Activated T-helper 1 cell treated with anti-CD3 and anti-CD28 coated beads, Interleukin-12 subunit alpha, Interleukin-12 subunit beta, Interleukin-2, Interleukin-4 antibody, amounts not matched to agents 30 ng/mL and 10 ng/mL and 1 ng/mL, durations not matched to agents 14 hours and 24 hours and 36 hours (primary cell): ENCODE measurements around the gene CAND2. TPM values are rescaled to one million over a fixed set of nuclear protein-coding genes. Genes with fewer than 3 reads are reported as not detected.
"Not testable (repeated sequence)": the region's sequence is repeated elsewhere in the genome, so short reads cannot be mapped to it uniquely, and the experiment has no call there.

ENCODE experiments used
- DNase-seq: peaks from one replicate; pipeline ENCODE4 v3.0.0; 2021; ENCODE audit warnings: low spot score
- H3K27ac Mint-ChIP-seq: one replicate; pipeline ENCODE4 v1.8.0; 2021; ENCODE audit warnings: mild to moderate bottlenecking, mixed read lengths
- H3K27me3 Mint-ChIP-seq: one replicate; pipeline ENCODE4 v1.8.0; 2022; ENCODE audit warnings: mild to moderate bottlenecking, moderate library complexity, mixed read lengths; ENCODE audit not compliant: insufficient read depth
- H3K36me3 Mint-ChIP-seq: one replicate; pipeline ENCODE4 v1.8.0; 2021; ENCODE audit warnings: low read depth, mixed read lengths
- H3K4me1 Mint-ChIP-seq: one replicate; pipeline ENCODE4 v1.8.0; 2021; ENCODE audit warnings: low read depth, mixed read lengths
- H3K4me3 Mint-ChIP-seq: one replicate; pipeline ENCODE4 v1.8.0; 2021; ENCODE audit warnings: mild to moderate bottlenecking, moderate library complexity, mixed read lengths
- H3K9me3 Mint-ChIP-seq: one replicate; pipeline ENCODE4 v1.8.0; 2021; ENCODE audit warnings: mixed read lengths
- intact Hi-C: fragments of 100-400 bp; cut with micrococcal nuclease; formaldehyde crosslinking; loops from one replicate; pipeline ENCODE4 v1.15.1; 2024
- total RNA-seq: library from RNA; stranded (reverse); gene quantifications from 2 replicates; pipeline ENCODE4 v1.2.3, GENCODE V29; 2022

The CAND2 gene
- total RNA-seq, 1 donor from 2014 or later = 0.29 TPM

- intact Hi-C loops = loop anchor here (10.0 kb wide), 1 partner anchor 1026 kb away; no protein-coding TSS in a partner anchor
- Mint-ChIP-seq H3K9me3 (peaks cover 6% of the 10 kb centered on the region), H3K27me3 (peaks cover 30% of the 10 kb centered on the region), H3K4me3 (no peak overlapping the region), H3K36me3 (no peaks in the 10 kb centered on the region), H3K27ac (no peak overlapping the region), H3K4me1 (peaks cover 17% of the 10 kb centered on the region)
- DNase-seq = peak; percentile 7
Observed at GRCh38 chr3:12869035-12869621, 72.6 kb downstream of the CAND2 start.

GRCh38 chr3:12870942-12871341 lies 74.5 kb downstream of the CAND2 start:
- Mint-ChIP-seq H3K4me1 (peaks cover 17% of the 10 kb centered on the region), H3K4me3 (no peak overlapping the region), H3K27ac (peak overlapping the region; percentile 25), H3K36me3 (no peaks in the 10 kb centered on the region), H3K27me3 (peaks cover 42% of the 10 kb centered on the region), H3K9me3 (no peaks in the 10 kb centered on the region)
- intact Hi-C loops = no loop called here
- no peak for DNase-seq

DNA sequence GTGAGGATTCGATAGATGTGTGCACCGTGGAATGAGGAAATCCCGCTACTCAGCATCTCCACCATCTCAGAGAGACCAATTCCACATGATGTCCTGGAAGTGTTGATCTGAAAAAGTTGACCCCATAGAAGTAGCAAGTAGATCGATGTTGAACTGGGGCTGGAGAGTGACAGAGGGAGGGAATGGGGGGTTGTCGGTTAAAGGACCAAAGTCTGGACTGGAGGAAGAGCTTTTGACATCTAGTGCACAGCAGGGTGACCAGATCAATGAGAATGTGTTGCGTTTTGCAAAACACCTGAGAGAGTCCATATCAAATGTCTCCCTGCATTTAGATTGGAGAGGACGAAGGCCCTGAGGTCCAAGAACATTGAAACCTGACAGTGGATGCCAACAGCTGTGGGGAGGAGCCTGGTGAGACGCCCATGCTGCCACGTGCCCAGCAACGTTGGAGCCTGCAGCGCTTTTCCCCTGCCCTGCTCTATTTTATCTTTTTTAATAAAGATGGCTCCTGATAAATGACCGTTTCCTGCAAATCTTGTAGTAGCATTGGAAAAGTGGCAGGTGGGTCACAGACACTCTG lies 75.0 kb downstream of the CAND2 start:
- peaks cover 42% of the 10 kb centered on the region for H3K27me3 Mint-ChIP-seq
- H3K36me3 Mint-ChIP-seq = no peaks in the 10 kb centered on the region
- no peak overlapping the region for H3K27ac Mint-ChIP-seq
- no peak for DNase-seq
- no peaks in the 10 kb centered on the region for H3K9me3 Mint-ChIP-seq
- intact Hi-C loops = no loop called here
- H3K4me3 Mint-ChIP-seq = no peak overlapping the region
- peaks cover 17% of the 10 kb centered on the region for H3K4me1 Mint-ChIP-seq

DNA sequence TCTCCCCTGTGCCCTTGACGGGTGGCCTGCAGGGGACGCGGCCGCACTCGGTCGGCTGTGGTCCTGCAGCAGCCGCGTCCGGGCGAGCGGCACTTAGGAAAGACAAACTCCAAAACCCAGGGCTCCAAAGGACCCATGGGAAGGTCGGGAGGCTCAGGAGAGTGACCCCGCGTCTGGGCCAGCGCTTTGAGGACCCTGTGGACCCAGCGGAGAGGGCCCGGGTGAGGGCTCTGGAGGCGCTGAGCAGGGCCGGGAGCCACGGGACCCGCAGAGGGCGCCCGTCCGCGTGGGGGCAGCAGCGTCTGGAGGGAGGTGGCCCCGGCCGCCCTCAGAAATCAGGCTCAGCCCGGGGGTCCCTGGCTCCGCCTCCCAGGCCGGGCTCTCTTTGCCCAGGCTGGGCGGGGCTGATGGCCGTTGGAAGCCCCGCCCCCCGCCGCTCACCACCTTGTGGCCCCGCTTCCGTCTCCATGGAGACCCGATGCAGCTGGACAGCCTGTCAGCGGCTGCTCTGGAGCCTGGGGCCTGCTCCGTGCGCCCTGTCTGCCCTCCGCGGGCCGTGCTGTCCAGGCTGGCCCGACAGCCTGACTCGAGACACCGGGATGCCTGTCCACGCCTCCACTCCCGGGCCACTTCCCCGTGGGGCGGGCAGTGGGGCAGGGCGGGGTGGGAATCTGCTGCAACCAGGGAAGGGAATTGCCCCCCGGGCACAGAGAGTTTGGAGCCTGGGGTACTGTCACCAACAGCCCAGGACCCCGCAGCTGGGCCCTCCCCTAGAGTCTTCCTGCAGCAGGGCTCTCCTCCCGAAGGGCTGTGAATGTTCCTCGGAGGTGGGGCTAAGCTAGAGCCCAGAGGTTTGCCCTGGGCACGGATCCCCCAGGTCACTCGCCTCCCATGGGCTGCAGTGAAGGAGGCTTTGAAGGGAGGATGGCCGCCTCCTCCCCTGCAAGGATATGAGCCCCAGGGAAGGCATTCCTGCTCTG lies 79.7 kb downstream of the CAND2 start:
- no peak overlapping the region for H3K4me3 Mint-ChIP-seq
- intact Hi-C loops = no loop called here
- no peak for DNase-seq
- no peaks in the 10 kb centered on the region for H3K36me3 Mint-ChIP-seq
- H3K27me3 Mint-ChIP-seq = peaks cover 25% of the 10 kb centered on the region
- H3K9me3 Mint-ChIP-seq = no peaks in the 10 kb centered on the region
- H3K27ac Mint-ChIP-seq = no peak overlapping the region
- peaks cover under 1% of the 10 kb centered on the region for H3K4me1 Mint-ChIP-seq

DNA sequence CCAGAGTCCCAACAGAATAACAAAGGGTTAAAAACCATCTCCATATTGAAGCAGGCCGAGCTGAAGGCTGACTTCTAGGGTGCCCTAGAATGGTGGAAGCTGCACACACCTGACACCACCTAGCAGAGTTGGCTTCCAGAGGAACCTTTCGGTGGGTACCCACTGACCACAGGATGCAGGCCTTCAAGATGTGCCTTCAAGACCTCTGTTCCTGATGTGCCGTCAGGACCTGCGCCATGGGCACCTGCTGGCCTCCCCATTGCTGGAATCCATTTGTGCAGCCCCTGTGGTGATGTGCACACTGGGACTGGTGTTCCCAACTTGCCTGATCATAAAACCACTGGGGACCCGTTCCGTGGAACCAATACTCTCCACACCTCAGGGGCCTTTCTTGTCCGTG lies 80.6 kb downstream of the CAND2 start:
- intact Hi-C loops = no loop called here
- no peak for DNase-seq
- H3K36me3 Mint-ChIP-seq = no peaks in the 10 kb centered on the region

DNA sequence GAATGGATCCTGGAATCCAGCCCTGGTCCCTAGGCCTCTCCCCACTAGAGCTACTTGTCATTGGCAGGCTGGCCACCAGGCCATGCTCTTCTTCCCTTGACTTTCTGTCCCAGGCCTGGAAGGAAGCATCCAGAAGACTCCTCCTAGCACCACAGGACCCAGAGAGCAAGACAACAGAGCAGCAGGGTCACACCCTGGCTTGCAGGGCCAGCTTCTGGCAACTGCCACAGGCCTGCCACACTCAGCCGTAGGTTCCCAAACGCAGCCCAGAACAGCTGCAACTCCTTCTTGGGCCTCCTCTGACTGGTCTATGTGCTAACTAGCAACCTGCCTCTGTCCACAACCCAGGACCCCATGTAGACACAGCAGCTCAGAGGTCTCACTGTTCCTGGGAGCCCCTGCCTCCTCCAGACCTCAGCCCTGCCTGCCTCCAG lies 81.7 kb downstream of the CAND2 start:
- Mint-ChIP-seq H3K4me3 (no peak overlapping the region), H3K27me3 (peaks cover 28% of the 10 kb centered on the region), H3K9me3 (no peaks in the 10 kb centered on the region), H3K27ac (no peak overlapping the region), H3K4me1 (no peaks in the 10 kb centered on the region), H3K36me3 (no peaks in the 10 kb centered on the region)
- no peak for DNase-seq
- intact Hi-C loops = no loop called here

More for the DNA sequence above, 80.6 kb downstream of the CAND2 start:
- Mint-ChIP-seq H3K4me1 (no peaks in the 10 kb centered on the region), H3K27ac (no peak overlapping the region), H3K27me3 (peaks cover 28% of the 10 kb centered on the region), H3K9me3 (no peaks in the 10 kb centered on the region), H3K4me3 (no peak overlapping the region)

DNA sequence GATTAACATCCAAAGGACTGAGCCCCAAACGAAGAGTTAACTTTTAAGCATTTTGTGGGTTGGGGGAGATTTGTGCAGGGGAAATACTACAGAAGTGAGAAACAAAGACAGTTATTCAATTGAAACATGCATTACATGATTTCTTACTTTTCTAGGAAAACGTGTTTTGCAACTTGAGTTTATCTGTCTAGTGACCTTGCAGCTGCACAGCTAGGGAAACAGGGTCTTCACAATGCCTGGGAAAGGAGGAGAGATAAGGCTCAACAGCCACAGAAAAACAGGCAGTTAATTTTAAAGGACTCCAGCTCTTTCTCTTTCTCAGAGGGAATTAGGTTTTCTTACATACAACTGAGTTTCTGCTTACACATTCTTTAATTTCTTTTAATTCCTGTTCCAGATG lies 82.3 kb downstream of the CAND2 start:
- intact Hi-C loops, H3K27ac Mint-ChIP-seq, H3K36me3 Mint-ChIP-seq, H3K9me3 Mint-ChIP-seq, H3K4me3 Mint-ChIP-seq, H3K4me1 Mint-ChIP-seq, DNase-seq: not testable (repeated sequence)
- peaks cover 30% of the 10 kb centered on the region for H3K27me3 Mint-ChIP-seq

DNA sequence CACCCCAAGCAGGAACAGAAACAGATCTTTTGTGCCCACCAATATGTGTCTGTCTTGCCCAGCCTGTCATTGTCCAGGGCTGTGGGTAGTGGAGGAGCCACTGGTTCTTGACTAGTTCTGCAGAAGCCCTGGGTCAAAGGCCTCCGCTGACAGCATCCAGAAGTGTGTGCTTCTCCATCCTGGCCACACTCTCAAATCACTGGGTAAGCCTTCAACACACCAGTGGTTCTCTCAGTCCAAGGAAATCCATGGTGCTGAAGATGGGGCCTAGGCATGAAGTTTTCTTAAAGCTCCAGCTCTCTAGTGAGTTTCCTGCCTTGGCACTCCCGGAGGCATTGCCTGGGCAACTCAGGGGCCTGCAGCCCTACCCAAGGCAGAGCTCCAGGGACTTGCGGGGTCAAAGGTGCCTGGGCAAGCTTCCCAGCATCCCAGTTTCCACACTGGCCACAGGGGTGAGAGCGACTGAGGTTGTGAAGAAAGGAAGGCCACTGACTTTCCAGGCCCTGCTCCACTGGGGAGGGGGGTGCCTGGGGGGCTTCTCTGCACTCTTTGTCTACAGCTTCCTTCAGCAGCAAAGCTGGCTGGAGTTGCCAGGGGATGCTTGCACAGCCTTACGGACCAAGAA lies 82.8 kb downstream of the CAND2 start:
- Mint-ChIP-seq H3K27ac (no peak overlapping the region), H3K36me3 (no peaks in the 10 kb centered on the region), H3K9me3 (no peaks in the 10 kb centered on the region), H3K4me3 (no peak overlapping the region), H3K27me3 (peaks cover 30% of the 10 kb centered on the region), H3K4me1 (no peaks in the 10 kb centered on the region)
- intact Hi-C loops = no loop called here
- no peak for DNase-seq

GRCh38 chr3:12881858-12882257 lies 85.4 kb downstream of the CAND2 start:
- H3K9me3 Mint-ChIP-seq, H3K27ac Mint-ChIP-seq, H3K4me3 Mint-ChIP-seq, DNase-seq, H3K36me3 Mint-ChIP-seq, H3K4me1 Mint-ChIP-seq, intact Hi-C loops: not testable (repeated sequence)
- H3K27me3 Mint-ChIP-seq = peaks cover 27% of the 10 kb centered on the region

- intact Hi-C loops = no loop called here
- H3K9me3 Mint-ChIP-seq = no peaks in the 10 kb centered on the region
- peaks cover 29% of the 10 kb centered on the region for H3K27me3 Mint-ChIP-seq
- H3K4me1 Mint-ChIP-seq = peaks cover 10% of the 10 kb centered on the region
- no peak overlapping the region for H3K27ac Mint-ChIP-seq
- no peak for DNase-seq
- H3K36me3 Mint-ChIP-seq = no peaks in the 10 kb centered on the region
- no peak overlapping the region for H3K4me3 Mint-ChIP-seq
Observed at GRCh38 chr3:12882336-12883310, 86.1 kb downstream of the CAND2 start.

DNA sequence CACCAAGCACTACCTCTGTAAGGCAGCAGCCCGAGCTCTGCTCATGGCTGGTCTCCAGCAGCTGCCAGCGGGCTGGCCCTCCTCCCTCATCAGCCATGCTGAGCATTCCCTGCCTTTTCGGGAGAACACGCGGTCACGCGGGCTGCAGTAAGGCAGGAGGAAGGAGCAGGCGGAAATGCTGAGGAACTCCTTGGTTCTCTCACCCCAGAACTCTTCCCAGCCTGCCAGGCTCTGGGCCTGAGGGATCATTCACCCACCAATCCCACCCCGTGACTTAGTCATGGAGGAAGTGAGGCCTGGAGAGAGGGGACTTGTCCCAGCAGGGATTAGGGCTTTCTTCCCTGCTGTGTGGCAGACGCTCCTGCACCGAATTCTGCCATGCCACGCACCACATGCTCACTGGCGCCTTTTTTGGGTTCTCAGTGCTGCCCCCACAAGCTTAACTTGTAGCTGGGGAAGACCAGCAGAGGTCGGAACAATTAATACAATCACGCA lies 87.8 kb downstream of the CAND2 start:
- H3K36me3 Mint-ChIP-seq = no peaks in the 10 kb centered on the region
- intact Hi-C loops = no loop called here
- H3K4me1 Mint-ChIP-seq = peaks cover 10% of the 10 kb centered on the region
- H3K27me3 Mint-ChIP-seq = peaks cover 44% of the 10 kb centered on the region
- H3K4me3 Mint-ChIP-seq = no peak overlapping the region
- no peak overlapping the region for H3K27ac Mint-ChIP-seq
- DNase-seq = no peak
- no peaks in the 10 kb centered on the region for H3K9me3 Mint-ChIP-seq
